Measurements from ENCODE around the gene BLNK.

GRCh38 chr10:96275685-96276418, 4.5 kb upstream of the BLNK start:
- TF ChIP-seq, protein P1, sequence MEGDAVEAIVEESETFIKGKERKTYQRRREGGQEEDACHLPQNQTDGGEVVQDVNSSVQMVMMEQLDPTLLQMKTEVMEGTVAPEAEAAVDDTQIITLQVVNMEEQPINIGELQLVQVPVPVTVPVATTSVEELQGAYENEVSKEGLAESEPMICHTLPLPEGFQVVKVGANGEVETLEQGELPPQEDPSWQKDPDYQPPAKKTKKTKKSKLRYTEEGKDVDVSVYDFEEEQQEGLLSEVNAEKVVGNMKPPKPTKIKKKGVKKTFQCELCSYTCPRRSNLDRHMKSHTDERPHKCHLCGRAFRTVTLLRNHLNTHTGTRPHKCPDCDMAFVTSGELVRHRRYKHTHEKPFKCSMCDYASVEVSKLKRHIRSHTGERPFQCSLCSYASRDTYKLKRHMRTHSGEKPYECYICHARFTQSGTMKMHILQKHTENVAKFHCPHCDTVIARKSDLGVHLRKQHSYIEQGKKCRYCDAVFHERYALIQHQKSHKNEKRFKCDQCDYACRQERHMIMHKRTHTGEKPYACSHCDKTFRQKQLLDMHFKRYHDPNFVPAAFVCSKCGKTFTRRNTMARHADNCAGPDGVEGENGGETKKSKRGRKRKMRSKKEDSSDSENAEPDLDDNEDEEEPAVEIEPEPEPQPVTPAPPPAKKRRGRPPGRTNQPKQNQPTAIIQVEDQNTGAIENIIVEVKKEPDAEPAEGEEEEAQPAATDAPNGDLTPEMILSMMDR (conservative IDR thresholded peaks at IDR 0.05), result no peak
- no peak for TF ChIP-seq EZH2 (IDR thresholded peaks at IDR 0.05; ENCODE audit: low read depth)
